K562 treated with DMSO at 1 percent for 48 hours (cell line): ENCODE measurements around the gene ETNK1. TPM values are rescaled to one million over a fixed set of nuclear protein-coding genes. Genes with fewer than 3 reads are reported as not detected.

Experiments used
- total RNA-seq: library from RNA; unstranded; fragments of 300-600 nt; gene quantifications from 2 replicates; pipeline ENCODE4 v1.2.3, GENCODE V29; 2022; ENCODE audit warnings: low replicate concordance; ENCODE audit errors: extremely low read depth

The ETNK1 gene
- not detected in 2 replicates for total RNA-seq

GRCh38 chr12:22624870-22625761, at the start of gene ETNK1:
Gene ETNK1 (plus strand): TSS chr12:22625171. CDS start chr12:22625431, 260 bp downstream.

Other genes with a start within 250 kb of the ETNK1 start
- not detected in 2 replicates for gene C2CD5, start 80.6 kb upstream of the ETNK1 start, total RNA-seq